GM19351 (cell line): ENCODE measurements around the gene FBLN7.

Source experiments
- ATAC-seq: cut with Tn5 transposase; IDR thresholded peaks from one replicate; pipeline ENCODE4 v1.9.1; 2021; ENCODE audit warnings: mild to moderate bottlenecking, moderate library complexity; ENCODE audit not compliant: unreplicated experiment

FBLN7 gene

DNA sequence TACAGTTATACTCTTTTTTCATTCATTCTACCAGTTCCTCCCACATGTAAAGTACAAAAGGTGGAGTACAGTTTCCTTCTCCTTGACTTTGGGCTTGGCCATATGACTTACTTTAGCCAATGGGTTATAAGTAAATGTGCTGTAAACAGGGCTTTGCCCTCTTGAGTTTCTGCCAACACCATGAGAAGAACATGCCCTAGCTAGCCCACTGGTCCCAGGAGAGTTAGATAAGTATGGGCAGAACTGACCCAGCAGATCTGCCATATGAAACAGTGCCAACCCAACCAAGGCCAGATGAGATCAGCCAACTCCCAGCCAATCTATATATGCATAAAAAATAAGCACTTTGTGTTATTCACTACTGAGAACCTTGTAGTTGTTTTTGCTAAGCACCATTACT lies 91.2 kb downstream of the FBLN7 start:
- ATAC-seq, result no peak

DNA sequence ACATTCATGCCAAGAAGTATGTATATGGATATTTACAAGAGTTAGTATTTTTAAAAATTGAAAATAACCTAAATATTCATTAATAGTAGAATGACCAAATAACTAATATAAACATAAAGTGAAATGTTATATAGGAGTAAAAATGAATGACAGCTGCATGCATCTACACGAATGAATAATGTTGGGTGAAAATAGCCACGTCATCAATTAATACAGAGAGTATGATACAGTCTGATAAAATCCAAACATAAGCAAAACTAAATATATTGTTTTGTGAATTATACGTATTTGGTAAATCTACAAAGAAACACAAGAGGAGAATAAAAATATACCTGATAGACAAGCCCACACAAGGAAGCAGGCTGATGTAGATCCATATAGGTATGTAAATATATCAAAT lies 92.2 kb downstream of the FBLN7 start:
- no peak for ATAC-seq
